K562 (cell line): ENCODE results near the gene ARHGAP18.

Source experiments
- HMG20B ChIP-seq: fragments of 250-450 bp; sonication (Bioruptor Pico); IDR thresholded peaks from 2 replicates; pipeline ENCODE4 v1.5.0; 2021; ENCODE audit warnings: mild to moderate bottlenecking
- SP1 ChIP-seq: sonication (generic); formaldehyde crosslinking; IDR thresholded peaks from 2 replicates; pipeline ENCODE4 v1.8.1; 2022; ENCODE audit warnings: mild to moderate bottlenecking, missing genetic modification reagents
- TAF1 ChIP-seq: IDR thresholded peaks from 2 replicates; pipeline ENCODE4 v1.6.1; 2011; ENCODE audit warnings: mild to moderate bottlenecking, low read length, moderate library complexity; ENCODE audit not compliant: insufficient read depth, control insufficient read depth, severe bottlenecking; ENCODE audit errors: extremely low read depth
- ZNF12 ChIP-seq: sonication (generic); formaldehyde crosslinking; IDR thresholded peaks from 2 replicates; pipeline ENCODE4 v1.4.0; 2020; ENCODE audit warnings: mild to moderate bottlenecking, missing genetic modification reagents
- ZNF785 ChIP-seq: fragments of 250-450 bp; sonication (Bioruptor Pico); IDR thresholded peaks from 2 replicates; pipeline ENCODE4 v1.4.0; 2020; ENCODE audit warnings: mild to moderate bottlenecking
- TF ChIP-seq, protein P1 (sequence below), 3 experiments: IDR thresholded peaks in 2 of 3; conservative IDR thresholded peaks in 1 of 3; 2 replicates each; pipeline ENCODE4 v1.5.1; 2011 to 2012; ENCODE audit warnings: low read length in 3 of 3, mild to moderate bottlenecking in 3 of 3, control low read depth in 2 of 3, improper control_type of control experiment in 1 of 3, inconsistent platforms in 1 of 3, low read depth in 1 of 3, mixed read lengths in 1 of 3, moderate library complexity in 1 of 3; ENCODE audit not compliant: insufficient read depth in 2 of 3
- TF ChIP-seq, protein P2 (sequence below): fragments of 250-450 bp; sonication (Bioruptor Pico); IDR thresholded peaks from 2 replicates; pipeline ENCODE4 v1.5.1; 2021; ENCODE audit warnings: mild to moderate bottlenecking

DNA sequence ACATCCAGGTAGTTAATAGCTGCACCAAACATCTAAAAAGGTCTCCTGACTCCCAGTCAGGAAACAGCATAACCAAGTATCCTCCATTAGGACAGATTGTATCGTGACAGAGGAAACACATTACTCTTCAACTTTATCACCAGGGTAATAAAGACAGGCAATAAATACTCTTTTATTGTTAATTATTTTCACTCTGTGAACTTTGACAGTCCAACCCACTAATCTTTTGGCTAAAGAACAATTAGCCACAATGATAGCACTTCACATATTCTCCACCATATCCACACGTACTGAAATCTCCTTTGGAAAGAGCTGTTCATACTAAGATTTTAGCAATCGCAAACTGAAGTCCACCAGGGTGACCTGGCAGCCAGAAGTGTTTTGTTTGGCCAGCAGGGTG lies 46.4 kb downstream of the ARHGAP18 start:
- TF ChIP-seq, protein P1, sequence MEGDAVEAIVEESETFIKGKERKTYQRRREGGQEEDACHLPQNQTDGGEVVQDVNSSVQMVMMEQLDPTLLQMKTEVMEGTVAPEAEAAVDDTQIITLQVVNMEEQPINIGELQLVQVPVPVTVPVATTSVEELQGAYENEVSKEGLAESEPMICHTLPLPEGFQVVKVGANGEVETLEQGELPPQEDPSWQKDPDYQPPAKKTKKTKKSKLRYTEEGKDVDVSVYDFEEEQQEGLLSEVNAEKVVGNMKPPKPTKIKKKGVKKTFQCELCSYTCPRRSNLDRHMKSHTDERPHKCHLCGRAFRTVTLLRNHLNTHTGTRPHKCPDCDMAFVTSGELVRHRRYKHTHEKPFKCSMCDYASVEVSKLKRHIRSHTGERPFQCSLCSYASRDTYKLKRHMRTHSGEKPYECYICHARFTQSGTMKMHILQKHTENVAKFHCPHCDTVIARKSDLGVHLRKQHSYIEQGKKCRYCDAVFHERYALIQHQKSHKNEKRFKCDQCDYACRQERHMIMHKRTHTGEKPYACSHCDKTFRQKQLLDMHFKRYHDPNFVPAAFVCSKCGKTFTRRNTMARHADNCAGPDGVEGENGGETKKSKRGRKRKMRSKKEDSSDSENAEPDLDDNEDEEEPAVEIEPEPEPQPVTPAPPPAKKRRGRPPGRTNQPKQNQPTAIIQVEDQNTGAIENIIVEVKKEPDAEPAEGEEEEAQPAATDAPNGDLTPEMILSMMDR (IDR thresholded peaks at IDR 0.05 in 2 of 3, conservative IDR thresholded peaks at IDR 0.05 in 1 of 3; ENCODE audit: insufficient read depth in 2 of 3, low read depth in 1 of 3, low read length in 3 of 3), result no peak
- TF ChIP-seq ZNF785 (CRISPR knock-in tag), result no peak
- no peak for TF ChIP-seq HMG20B (CRISPR knock-in tag)
- TF ChIP-seq TAF1, result no peak
- TF ChIP-seq ZNF12, result no peak
- no peak for TF ChIP-seq SP1
- TF ChIP-seq, protein P2, sequence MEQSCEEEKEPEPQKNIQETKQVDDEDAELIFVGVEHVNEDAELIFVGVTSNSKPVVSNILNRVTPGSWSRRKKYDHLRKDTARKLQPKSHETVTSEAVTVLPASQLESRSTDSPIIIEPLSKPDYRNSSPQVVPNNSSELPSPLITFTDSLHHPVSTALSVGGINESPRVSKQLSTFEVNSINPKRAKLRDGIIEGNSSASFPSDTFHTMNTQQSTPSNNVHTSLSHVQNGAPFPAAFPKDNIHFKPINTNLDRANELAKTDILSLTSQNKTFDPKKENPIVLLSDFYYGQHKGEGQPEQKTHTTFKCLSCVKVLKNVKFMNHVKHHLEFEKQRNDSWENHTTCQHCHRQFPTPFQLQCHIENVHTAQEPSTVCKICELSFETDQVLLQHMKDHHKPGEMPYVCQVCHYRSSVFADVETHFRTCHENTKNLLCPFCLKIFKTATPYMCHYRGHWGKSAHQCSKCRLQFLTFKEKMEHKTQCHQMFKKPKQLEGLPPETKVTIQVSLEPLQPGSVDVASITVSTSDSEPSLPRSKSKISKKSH, result no peak
